Astrocyte of the cerebellum (primary cell): ENCODE measurements around the gene LUZP2.
"Not testable (repeated sequence)": the region's sequence is repeated elsewhere in the genome, so short reads cannot be mapped to it uniquely, and the experiment has no call there.

Experiments used
- DNase-seq: peaks from one replicate; pipeline ENCODE4 v3.0.0-alpha.2; 2011; ENCODE audit warnings: low read depth
- H3K4me3 ChIP-seq: 2 replicates; pipeline ENCODE4 v1.5.1; 2011; ENCODE audit warnings: mild to moderate bottlenecking, low read depth, low read length, moderate library complexity
- in situ Hi-C: cut with HindIII; loops from 2 replicates; pipeline ENCODE4 v1.10.0; 2017; ENCODE audit warnings: low sequenced_read_pairs
- TF ChIP-seq, protein P1 (sequence below): IDR thresholded peaks from 2 replicates; pipeline ENCODE4 v1.5.1; 2012; ENCODE audit warnings: low read length, low read depth, moderate library complexity, mild to moderate bottlenecking; ENCODE audit errors: missing control alignments

LUZP2 gene

DNA sequence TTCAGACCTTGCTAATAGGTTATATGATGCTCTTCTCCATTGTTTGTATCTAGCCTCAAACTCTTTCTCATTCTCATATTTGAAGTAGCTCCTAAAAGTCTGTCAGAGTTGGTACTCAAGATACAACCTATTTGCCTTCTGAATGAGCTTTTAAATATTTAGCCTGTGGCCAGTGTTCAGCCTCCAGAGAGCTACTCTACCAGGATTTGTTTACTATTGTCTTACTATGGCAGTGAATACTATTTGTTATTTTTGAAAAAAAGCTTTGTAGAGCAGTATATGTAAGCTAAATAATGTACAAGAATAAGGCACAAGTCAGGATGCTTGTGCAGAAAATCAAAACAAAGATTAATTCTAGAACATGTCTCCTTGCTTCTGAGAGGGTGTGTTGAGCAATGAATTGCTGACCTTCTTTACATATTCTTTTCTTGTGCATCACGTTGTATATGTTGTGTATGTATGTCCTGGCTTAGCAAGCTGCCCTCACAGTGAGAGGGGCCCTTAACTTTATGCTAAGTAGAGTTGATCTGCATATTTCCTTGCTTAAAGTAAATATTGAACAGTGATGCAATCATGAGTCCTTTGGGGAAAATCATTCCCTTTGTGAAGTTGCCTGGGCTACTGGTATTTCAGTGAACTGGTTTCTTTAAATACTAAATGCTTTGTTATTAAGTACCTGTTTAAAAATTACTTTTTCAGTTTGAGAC, 438.0 kb downstream of the LUZP2 start:
- in situ Hi-C loops, result no loop called here
- TF ChIP-seq, protein P1, sequence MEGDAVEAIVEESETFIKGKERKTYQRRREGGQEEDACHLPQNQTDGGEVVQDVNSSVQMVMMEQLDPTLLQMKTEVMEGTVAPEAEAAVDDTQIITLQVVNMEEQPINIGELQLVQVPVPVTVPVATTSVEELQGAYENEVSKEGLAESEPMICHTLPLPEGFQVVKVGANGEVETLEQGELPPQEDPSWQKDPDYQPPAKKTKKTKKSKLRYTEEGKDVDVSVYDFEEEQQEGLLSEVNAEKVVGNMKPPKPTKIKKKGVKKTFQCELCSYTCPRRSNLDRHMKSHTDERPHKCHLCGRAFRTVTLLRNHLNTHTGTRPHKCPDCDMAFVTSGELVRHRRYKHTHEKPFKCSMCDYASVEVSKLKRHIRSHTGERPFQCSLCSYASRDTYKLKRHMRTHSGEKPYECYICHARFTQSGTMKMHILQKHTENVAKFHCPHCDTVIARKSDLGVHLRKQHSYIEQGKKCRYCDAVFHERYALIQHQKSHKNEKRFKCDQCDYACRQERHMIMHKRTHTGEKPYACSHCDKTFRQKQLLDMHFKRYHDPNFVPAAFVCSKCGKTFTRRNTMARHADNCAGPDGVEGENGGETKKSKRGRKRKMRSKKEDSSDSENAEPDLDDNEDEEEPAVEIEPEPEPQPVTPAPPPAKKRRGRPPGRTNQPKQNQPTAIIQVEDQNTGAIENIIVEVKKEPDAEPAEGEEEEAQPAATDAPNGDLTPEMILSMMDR, result no peak
- no peak overlapping the region for H3K4me3 ChIP-seq
- DNase-seq, result no peak

DNA sequence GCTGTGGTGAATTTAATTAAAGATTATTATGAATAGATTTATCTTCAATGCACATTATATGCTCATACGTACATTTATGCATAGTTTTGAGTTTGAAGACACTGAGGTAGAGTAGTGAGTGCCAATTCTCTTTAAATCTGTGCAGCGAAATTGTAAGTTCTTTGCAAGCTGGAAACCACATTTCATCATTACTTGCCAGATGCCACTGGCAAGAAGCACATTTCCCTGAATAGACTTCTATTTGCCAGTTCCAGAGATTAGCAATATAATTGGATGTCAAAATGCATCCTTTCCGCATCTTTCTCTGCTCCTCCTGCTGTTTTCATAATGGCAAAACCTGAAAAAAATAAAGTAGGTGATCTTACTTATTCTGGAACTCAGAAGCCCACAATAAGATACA, 448.0 kb downstream of the LUZP2 start:
- H3K4me3 ChIP-seq, result no peak overlapping the region
- TF ChIP-seq, protein P1, result no peak
- DNase-seq, result no peak
- in situ Hi-C loops, result no loop called here

DNA sequence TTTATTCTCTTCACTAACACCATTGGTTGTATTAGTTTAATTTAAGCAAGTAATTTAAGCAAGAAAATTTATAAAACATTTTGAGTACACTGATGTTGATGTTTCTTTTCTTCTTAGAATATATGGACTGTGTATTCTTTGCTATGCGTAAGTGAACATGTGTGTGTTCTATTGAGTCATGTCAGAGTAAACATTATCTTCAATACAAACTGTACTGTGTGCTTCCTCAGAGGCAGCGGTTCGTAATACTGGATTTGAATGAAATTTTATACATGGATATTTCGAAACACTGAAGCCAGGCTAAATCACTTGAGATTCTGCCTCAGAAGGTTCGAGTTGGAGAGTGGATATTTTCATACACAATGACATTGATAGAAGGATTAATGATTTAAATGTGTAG, 452.6 kb downstream of the LUZP2 start:
- TF ChIP-seq, protein P1, result no peak
- in situ Hi-C loops, result no loop called here
- no peak for DNase-seq
- H3K4me3 ChIP-seq, result no peak overlapping the region

DNA sequence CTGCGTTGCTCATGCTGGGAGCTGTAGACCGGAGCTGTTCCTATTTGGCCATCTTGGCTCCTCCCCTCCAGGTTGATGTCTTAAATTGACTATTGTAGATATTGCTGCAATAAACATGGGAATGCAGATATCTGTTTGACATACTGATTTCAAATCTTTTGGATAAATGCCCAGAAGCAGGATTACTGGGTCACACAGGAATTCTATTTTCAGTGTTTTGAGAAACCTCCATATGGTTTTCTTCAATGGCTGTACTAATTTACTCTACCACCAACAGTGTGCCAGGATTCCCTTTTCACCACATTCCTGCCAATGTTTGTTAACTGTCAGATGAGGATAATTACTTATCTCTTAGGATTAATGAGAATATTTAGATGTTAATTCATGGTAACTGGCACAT, 467.0 kb downstream of the LUZP2 start:
- in situ Hi-C loops, result no loop called here
- DNase-seq, result no peak
- no peak overlapping the region for H3K4me3 ChIP-seq
- TF ChIP-seq, protein P1, result no peak

DNA sequence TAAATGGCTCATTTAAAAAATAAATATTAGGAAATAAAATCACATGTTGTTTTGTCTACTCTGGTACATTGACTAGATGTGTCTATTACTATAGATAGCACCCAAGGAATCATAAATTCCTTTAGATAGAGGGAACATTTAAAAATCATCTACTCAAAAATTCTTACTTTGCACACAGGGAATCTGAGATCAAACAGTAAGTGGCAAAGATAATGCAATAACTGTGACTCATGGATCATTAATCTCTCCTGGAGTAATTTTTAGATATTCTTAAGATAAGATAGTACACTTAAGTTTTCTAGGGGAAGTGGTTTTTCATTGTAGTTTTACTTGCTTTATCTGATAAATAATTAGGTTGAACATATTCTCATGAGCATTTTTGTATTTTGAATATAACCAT, 468.9 kb downstream of the LUZP2 start:
- no peak overlapping the region for H3K4me3 ChIP-seq
- TF ChIP-seq, protein P1, result no peak
- in situ Hi-C loops, result no loop called here
- DNase-seq, result no peak

DNA sequence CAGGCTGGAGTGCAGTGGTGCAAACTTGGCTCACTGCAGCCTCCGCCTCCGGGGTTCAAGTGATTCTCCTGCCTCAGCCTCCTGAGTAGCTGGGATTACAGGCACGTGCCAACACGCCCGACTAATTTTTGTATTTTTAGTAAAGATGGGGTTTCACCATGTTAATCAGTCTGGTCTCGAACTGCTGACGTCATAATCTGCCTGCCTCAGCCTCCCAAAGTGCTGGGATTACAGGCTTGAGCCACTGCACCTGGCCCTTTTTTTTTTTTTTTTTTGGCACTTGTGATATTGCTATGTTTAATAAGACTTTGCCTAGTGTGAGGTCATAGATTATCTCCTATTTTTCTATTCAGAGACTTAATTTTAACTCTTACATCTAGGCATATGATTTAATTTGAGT, 497.1 kb downstream of the LUZP2 start:
- H3K4me3 ChIP-seq, DNase-seq, in situ Hi-C loops: not testable (repeated sequence)

DNA sequence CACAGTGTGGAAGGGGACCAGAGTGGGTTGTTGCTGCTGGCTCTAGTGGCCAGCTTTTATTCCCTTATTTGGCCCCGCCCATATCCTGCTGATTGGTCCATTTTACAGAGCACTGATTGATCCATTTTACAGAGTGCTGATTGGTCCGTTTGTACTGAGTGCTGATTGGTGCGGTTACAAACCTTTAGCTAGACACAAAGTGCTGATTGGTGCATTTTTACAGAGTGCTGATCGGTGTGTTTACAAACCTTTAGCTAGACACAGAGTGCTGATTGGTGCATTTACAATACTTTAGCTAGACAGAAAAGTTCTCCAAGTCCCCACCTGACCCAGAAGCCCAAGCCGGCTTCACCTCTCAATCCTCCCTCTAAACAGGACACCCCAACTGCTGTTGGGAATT, 503.1 kb downstream of the LUZP2 start:
- H3K4me3 ChIP-seq, in situ Hi-C loops, DNase-seq: not testable (repeated sequence)

DNA sequence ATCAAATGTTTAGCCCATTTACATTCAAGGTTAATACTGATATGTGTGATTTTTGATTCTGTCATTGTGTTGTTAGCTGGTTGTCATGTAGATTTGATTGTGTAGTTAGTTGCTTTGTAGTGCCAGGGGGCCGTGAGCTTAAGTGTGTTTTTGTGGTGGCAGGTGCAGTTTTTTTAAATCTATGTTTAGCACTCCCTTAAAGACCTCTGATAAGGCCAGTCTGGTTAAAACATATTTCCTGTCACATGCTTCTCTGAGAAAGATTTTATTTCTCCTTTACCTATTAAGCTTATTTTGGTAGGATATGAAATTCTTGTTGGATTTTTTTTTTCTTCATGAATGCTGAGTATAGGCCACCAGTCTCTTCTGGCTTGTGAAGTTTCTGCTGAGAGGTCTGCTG, 540.6 kb downstream of the LUZP2 start:
- TF ChIP-seq, protein P1, result no peak
- no peak for DNase-seq
- H3K4me3 ChIP-seq, result no peak overlapping the region
- in situ Hi-C loops, result no loop called here
